Activated gamma-delta T cell treated with Interleukin-2 at 50 U/mL for 16 hours (primary cell): Measurements from ENCODE around the gene LYPD6B.
"Not testable (repeated sequence)": the region's sequence is repeated elsewhere in the genome, so short reads cannot be mapped to it uniquely, and the experiment has no call there.

Source experiments
- DNase-seq: peaks from one replicate; pipeline ENCODE4 v3.0.0-alpha.2; 2020

The LYPD6B gene

GRCh38 chr2:149221898-149222297 is 183.4 kb downstream of the LYPD6B start:
- DNase-seq: no peak

GRCh38 chr2:149223472-149224095 is 185.1 kb downstream of the LYPD6B start:
- DNase-seq: no peak

- DNase-seq: no peak
Measured at GRCh38 chr2:149224543-149224942, 186.0 kb downstream of the LYPD6B start.

DNA sequence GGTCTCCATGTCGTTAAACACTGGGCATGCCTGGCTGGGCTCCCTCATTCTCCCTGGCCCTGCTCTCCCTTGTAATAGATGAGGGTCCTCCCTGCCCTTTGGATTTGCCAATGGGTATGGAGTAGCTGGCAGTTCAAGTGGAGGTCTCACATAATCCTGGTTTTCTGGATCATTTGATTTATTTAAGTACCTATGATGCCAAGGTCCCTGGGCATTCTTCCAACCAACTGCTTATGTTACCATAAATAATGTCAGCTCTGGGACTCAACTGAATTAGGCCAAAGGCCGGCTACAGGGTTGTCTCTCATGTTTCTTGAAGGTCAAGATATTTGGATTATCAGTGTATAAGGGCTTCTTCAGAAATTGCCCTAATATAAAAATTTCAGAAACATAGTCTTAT is 186.9 kb downstream of the LYPD6B start:
- DNase-seq: no peak

GRCh38 chr2:149226790-149227189 is 188.3 kb downstream of the LYPD6B start:
- no peak for DNase-seq

GRCh38 chr2:149235816-149236375 is 197.4 kb downstream of the LYPD6B start:
- no peak for DNase-seq

GRCh38 chr2:149236410-149236809 is 197.9 kb downstream of the LYPD6B start:
- no peak for DNase-seq

DNA sequence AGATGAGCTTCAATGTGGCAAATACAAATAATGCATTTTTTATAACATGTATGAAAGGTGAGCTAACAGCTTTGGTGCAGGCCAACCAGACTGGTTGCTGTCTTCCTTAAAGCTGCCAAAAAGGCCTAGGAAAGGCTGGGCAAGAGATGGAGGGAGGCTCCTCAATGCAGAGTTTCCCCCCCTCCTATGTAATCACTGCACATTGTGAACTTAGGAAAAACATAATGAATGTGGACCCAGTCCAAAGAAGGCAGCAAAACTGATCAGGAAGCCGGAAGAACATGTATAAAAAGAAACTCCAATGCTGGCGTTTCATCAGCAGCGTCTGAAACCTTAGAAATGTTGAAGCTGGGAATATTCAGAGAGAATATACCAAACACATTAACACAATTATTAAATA is 207.7 kb downstream of the LYPD6B start:
- DNase-seq: no peak

GRCh38 chr2:149251436-149251835 is 212.9 kb downstream of the LYPD6B start:
- not testable (repeated sequence) for DNase-seq

DNA sequence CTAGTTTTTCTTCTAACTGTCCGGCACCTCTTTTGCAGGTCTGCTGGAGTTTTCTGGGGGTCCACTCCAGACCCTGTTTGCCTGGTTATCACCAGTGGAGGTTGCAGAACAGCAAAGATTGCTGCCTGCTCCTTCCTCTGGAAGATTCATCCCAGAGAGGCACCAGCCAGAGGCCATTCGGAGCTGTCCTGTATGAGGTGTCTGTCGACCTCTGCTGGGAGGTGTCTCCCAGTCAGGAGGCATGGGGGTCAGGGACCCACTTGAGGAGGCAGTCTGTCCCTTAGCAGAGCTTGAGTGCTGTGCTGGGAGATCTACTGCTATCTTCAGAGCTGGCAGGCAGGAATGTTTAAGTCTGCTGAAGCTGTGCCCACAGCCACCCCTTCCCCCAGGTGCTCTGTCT is 218.4 kb downstream of the LYPD6B start:
- DNase-seq: not testable (repeated sequence)

DNA sequence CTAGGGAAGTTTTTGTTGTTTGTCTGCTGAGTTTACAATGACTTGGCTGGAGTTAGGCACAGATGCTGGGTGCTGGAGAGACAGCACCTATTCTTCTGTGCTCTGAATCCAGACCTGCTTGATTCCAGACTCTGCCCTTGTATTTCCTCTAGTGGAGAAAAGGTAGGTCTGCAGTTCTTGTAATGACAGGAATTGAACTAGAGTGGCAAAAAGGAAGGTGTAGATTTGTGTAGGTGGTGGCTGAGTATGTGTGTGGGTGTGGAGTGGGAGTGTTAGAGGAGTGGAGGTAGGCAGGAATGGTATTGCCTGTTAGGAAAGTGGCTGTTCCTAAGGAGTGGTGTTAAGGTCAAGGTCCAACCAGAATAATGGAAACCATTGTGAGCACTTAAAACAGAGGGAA is 220.0 kb downstream of the LYPD6B start:
- DNase-seq: no peak

DNA sequence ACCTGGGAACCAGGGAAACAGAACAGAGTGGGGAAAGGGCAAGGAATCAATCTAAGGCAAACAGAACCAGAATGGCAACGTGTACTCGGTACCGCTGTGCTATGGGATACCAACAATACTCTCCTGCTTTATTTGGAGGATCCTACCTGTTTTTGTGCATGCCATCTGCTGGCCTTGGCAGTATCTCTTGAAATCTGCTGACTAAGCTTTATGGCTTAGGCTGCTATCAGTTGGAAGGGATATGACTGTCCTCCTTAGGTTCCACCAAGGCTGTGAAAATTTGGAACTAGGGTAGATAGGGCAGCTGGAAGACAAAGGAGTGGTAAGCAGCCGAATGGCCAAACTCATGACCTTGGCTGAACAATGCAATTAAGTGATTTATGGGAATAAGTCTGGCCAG is 220.6 kb downstream of the LYPD6B start:
- no peak for DNase-seq

GRCh38 chr2:149261692-149262091 is 223.2 kb downstream of the LYPD6B start:
- DNase-seq: no peak
